ENCODE measurements around the gene TREML1. TPM values are rescaled to one million over a fixed set of nuclear protein-coding genes. Genes with fewer than 3 reads are reported as not detected.

The TREML1 gene
- total and polyA plus RNA-seq, 2 of the 8 experiments (the other 6 are each of a cell fraction or from before 2014, with no cell fraction given), result 0.08 TPM; not detected in 1

DNA sequence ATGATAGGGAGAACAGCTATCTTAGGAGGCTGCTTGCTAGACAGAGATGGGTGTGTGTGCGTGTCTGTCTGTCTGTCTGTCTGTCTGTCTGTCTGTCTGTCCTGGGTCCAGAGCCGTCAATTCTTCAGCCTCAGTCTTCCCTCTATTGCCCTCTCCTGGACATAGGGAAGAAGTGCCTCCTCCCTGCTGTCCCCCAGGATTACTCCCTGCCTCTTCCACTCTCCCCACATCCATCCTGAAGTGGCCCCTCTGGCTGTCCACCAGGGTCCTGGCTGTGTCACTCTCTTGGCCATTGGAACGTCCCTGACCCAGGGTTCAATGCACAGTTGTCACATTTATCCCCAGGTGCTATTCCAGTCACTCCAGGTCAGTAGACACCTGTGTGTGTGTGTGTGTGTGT is 36.6 kb upstream of the TREML1 start (continued):
- TF ChIP-seq, protein P1, sequence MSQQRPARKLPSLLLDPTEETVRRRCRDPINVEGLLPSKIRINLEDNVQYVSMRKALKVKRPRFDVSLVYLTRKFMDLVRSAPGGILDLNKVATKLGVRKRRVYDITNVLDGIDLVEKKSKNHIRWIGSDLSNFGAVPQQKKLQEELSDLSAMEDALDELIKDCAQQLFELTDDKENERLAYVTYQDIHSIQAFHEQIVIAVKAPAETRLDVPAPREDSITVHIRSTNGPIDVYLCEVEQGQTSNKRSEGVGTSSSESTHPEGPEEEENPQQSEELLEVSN (IDR thresholded peaks at IDR 0.05), result no peak
